Activated T-helper 17 cell treated with anti-CD3 and anti-CD28 coated beads, Interleukin-2, amount 50 U/mL, for 72 hours (primary cell): ENCODE measurements around the gene STK17A. TPM values are rescaled to one million over a fixed set of nuclear protein-coding genes. Genes with fewer than 3 reads are reported as not detected.
"Not testable (repeated sequence)": the region's sequence is repeated elsewhere in the genome, so short reads cannot be mapped to it uniquely, and the experiment has no call there.

Source experiments
- ATAC-seq: fragments of 150-1000 bp; cut with Tn5 transposase; replicated peaks from 2 replicates; pipeline ENCODE4 v1.10.0; 2021; ENCODE audit warnings: mild to moderate bottlenecking, moderate library complexity
- H3K27ac Mint-ChIP-seq: one replicate; pipeline ENCODE4 v1.8.0; 2022; ENCODE audit warnings: mixed read lengths
- H3K27me3 Mint-ChIP-seq: one replicate; pipeline ENCODE4 v1.8.0; 2022; ENCODE audit warnings: mixed read lengths
- H3K36me3 Mint-ChIP-seq: one replicate; pipeline ENCODE4 v1.8.0; 2022; ENCODE audit warnings: low read depth, mild to moderate bottlenecking, mixed read lengths
- H3K4me1 Mint-ChIP-seq: one replicate; pipeline ENCODE4 v1.8.0; 2022; ENCODE audit warnings: mixed read lengths
- H3K4me3 Mint-ChIP-seq: one replicate; pipeline ENCODE4 v1.8.0; 2022; ENCODE audit warnings: mild to moderate bottlenecking, mixed read lengths
- H3K9me3 Mint-ChIP-seq: one replicate; pipeline ENCODE4 v1.8.0; 2022; ENCODE audit warnings: mixed read lengths
- total RNA-seq, 2 donors: library from RNA; stranded (reverse); gene quantifications; one replicate each; pipeline ENCODE4 v1.2.3, GENCODE V29; 2022

Gene STK17A
- total RNA-seq, 2 donors from 2014 or later, result 47.6 to 71.7 TPM

- Mint-ChIP-seq H3K27me3 (no peaks in the 10 kb centered on the region), H3K4me1 (peaks cover 30% of the 10 kb centered on the region), H3K27ac (peak overlapping the region; percentile 89), H3K9me3 (peaks cover 5% of the 10 kb centered on the region), H3K4me3 (peak overlapping the region; percentile 75), H3K36me3 (peaks cover 40% of the 10 kb centered on the region)
- ATAC-seq, result peak; percentile 99
Observed at GRCh38 chr7:43658718-43659548, 76.0 kb downstream of the STK17A start.

GRCh38 chr7:43659549-43659896 is 76.6 kb downstream of the STK17A start:
- Mint-ChIP-seq H3K36me3 (peaks cover 34% of the 10 kb centered on the region), H3K27ac (peak overlapping the region; percentile 89)
- no peak for ATAC-seq

GRCh38 chr7:43660141-43660540 is 77.2 kb downstream of the STK17A start:
- H3K27ac Mint-ChIP-seq, result peak overlapping the region; percentile 89
- ATAC-seq, result no peak
- H3K9me3 Mint-ChIP-seq, result no peaks in the 10 kb centered on the region
- H3K4me1 Mint-ChIP-seq, result peaks cover 28% of the 10 kb centered on the region
- peak overlapping the region; percentile 75 for H3K4me3 Mint-ChIP-seq
- H3K27me3 Mint-ChIP-seq, result no peaks in the 10 kb centered on the region
- H3K36me3 Mint-ChIP-seq, result peaks cover 31% of the 10 kb centered on the region

More at GRCh38 chr7:43659549-43659896, 76.6 kb downstream of the STK17A start:
- Mint-ChIP-seq H3K4me1 (peaks cover 24% of the 10 kb centered on the region), H3K9me3 (no peaks in the 10 kb centered on the region), H3K4me3 (peak overlapping the region; percentile 75), H3K27me3 (no peaks in the 10 kb centered on the region)

GRCh38 chr7:43664681-43665080 is 81.8 kb downstream of the STK17A start:
- H3K9me3 Mint-ChIP-seq, result peaks cover 6% of the 10 kb centered on the region
- peak overlapping the region; percentile 70 for H3K4me3 Mint-ChIP-seq
- peaks cover 37% of the 10 kb centered on the region for H3K4me1 Mint-ChIP-seq
- peaks cover 23% of the 10 kb centered on the region for H3K36me3 Mint-ChIP-seq
- no peak for ATAC-seq
- peak overlapping the region; percentile 83 for H3K27ac Mint-ChIP-seq
- no peaks in the 10 kb centered on the region for H3K27me3 Mint-ChIP-seq

GRCh38 chr7:43666938-43667337 is 84.0 kb downstream of the STK17A start:
- Mint-ChIP-seq H3K27me3 (no peaks in the 10 kb centered on the region), H3K36me3 (peaks cover 21% of the 10 kb centered on the region), H3K4me3 (no peak overlapping the region), H3K4me1 (peaks cover 29% of the 10 kb centered on the region), H3K27ac (no peak overlapping the region), H3K9me3 (peaks cover 6% of the 10 kb centered on the region)
- ATAC-seq, result no peak

GRCh38 chr7:43668035-43668434 is 85.1 kb downstream of the STK17A start:
- H3K9me3 Mint-ChIP-seq, result peaks cover 6% of the 10 kb centered on the region

GRCh38 chr7:43669286-43670081 is 86.6 kb downstream of the STK17A start:
- no peaks in the 10 kb centered on the region for H3K27me3 Mint-ChIP-seq
- H3K4me3 Mint-ChIP-seq, result peak overlapping the region; percentile 81
- H3K36me3 Mint-ChIP-seq, result peaks cover 14% of the 10 kb centered on the region
- H3K27ac Mint-ChIP-seq, result peak overlapping the region; percentile 97
- peak; percentile 88 for ATAC-seq
- peaks cover 46% of the 10 kb centered on the region for H3K4me1 Mint-ChIP-seq
- peaks cover 6% of the 10 kb centered on the region for H3K9me3 Mint-ChIP-seq

More at GRCh38 chr7:43668035-43668434, 85.1 kb downstream of the STK17A start:
- Mint-ChIP-seq H3K27me3 (no peaks in the 10 kb centered on the region), H3K4me1 (peaks cover 40% of the 10 kb centered on the region), H3K27ac (peak overlapping the region; percentile 97), H3K36me3 (peaks cover 17% of the 10 kb centered on the region), H3K4me3 (peak overlapping the region; percentile 81)
- ATAC-seq, result no peak

GRCh38 chr7:43671521-43671920 is 88.6 kb downstream of the STK17A start:
- Mint-ChIP-seq H3K4me1 (peaks cover 39% of the 10 kb centered on the region), H3K27ac (no peak overlapping the region), H3K36me3 (peaks cover 5% of the 10 kb centered on the region), H3K27me3 (no peaks in the 10 kb centered on the region), H3K4me3 (peak overlapping the region; percentile 81), H3K9me3 (no peaks in the 10 kb centered on the region)
- ATAC-seq, result no peak

GRCh38 chr7:43673243-43673976 is 90.5 kb downstream of the STK17A start:
- peaks cover 42% of the 10 kb centered on the region for H3K4me1 Mint-ChIP-seq
- not testable (repeated sequence) for H3K27ac Mint-ChIP-seq, H3K36me3 Mint-ChIP-seq, H3K4me3 Mint-ChIP-seq, ATAC-seq, H3K9me3 Mint-ChIP-seq, H3K27me3 Mint-ChIP-seq

GRCh38 chr7:43674559-43675436 is 91.9 kb downstream of the STK17A start:
- Mint-ChIP-seq H3K4me1 (peaks cover 44% of the 10 kb centered on the region), H3K4me3 (peak overlapping the region; percentile 45), H3K27ac (peak overlapping the region; percentile 46)

More at GRCh38 chr7:43674559-43675436, 91.9 kb downstream of the STK17A start:
- H3K36me3 Mint-ChIP-seq, result peaks cover under 1% of the 10 kb centered on the region
- peak; percentile 28 for ATAC-seq
- H3K9me3 Mint-ChIP-seq, result no peaks in the 10 kb centered on the region
- no peaks in the 10 kb centered on the region for H3K27me3 Mint-ChIP-seq

Other genes with a start within 250 kb of the STK17A start
- gene COA1, start 146.4 kb downstream of the STK17A start, total RNA-seq, result 10 to 100 TPM; 36.1 to 46.2 TPM
- gene BLVRA, start 175.6 kb downstream of the STK17A start, total RNA-seq, result 10 to 100 TPM; 17.8 to 21.8 TPM